CD14-positive monocyte (primary cell): ENCODE measurements around the gene RRM1. TPM values are rescaled to one million over a fixed set of nuclear protein-coding genes. Genes with fewer than 3 reads are reported as not detected.

ENCODE experiments used
- DNase-seq, 3 donors: peaks; one replicate each; pipeline ENCODE4 v3.0.0-alpha.2; 2011 to 2022
- H2AFZ ChIP-seq: 2 replicates; pipeline ENCODE4 v1.6.0; 2012; ENCODE audit warnings: mild to moderate bottlenecking, low read depth, low read length, inconsistent platforms; ENCODE audit not compliant: insufficient read depth, poor library complexity, severe bottlenecking
- H3K27ac ChIP-seq, 2 donors: 1 replicate in 1 of 2; 2 replicates in 1 of 2; pipeline ENCODE4 v1.5.1; 2012 to 2013; ENCODE audit warnings: low read length in 2 of 2, control low read depth in 1 of 2, inconsistent platforms in 1 of 2, low read depth in 1 of 2, mild to moderate bottlenecking in 1 of 2
- H3K27me3 ChIP-seq, 2 donors: one replicate each; pipeline versions ENCODE4 v1.6.0 to v1.6.1; 2011 to 2013; ENCODE audit warnings: low read length in 2 of 2; ENCODE audit not compliant: control insufficient read depth in 2 of 2, insufficient read depth in 2 of 2
- H3K36me3 ChIP-seq, 2 donors: replicated peaks in 1 of 2; 1 replicate in 1 of 2; 2 replicates in 1 of 2; pipeline versions ENCODE4 v1.5.1 to v1.6.1; 2012 to 2013; ENCODE audit warnings: low read length in 2 of 2, control low read depth in 1 of 2, inconsistent platforms in 1 of 2, mild to moderate bottlenecking in 1 of 2; ENCODE audit not compliant: insufficient read depth in 2 of 2, control insufficient read depth in 1 of 2
- H3K4me1 ChIP-seq, 2 donors: 1 replicate in 1 of 2; 2 replicates in 1 of 2; pipeline versions ENCODE4 v1.5.1 to v1.6.1; 2012 to 2013; ENCODE audit warnings: low read length in 2 of 2, control low read depth in 1 of 2, inconsistent platforms in 1 of 2, mild to moderate bottlenecking in 1 of 2, moderate library complexity in 1 of 2; ENCODE audit not compliant: insufficient read depth in 2 of 2, control insufficient read depth in 1 of 2
- H3K4me2 ChIP-seq: replicated peaks from 2 replicates; pipeline ENCODE3; 2012; ENCODE audit warnings: low read length, moderate library complexity, mild to moderate bottlenecking; ENCODE audit not compliant: poor library complexity, severe bottlenecking; ENCODE audit errors: extremely low read depth
- H3K4me3 ChIP-seq, 3 experiments: fragments of 200-600 bp in 1 of 3; sonication (generic) in 1 of 3; replicated peaks in 1 of 3; 1 replicate in 2 of 3; 2 replicates in 1 of 3; pipeline ENCODE4 v1.5.1; 2011 to 2013; ENCODE audit warnings: low read length in 3 of 3, mild to moderate bottlenecking in 3 of 3, control low read depth in 2 of 3, low read depth in 2 of 3, inconsistent platforms in 1 of 3, moderate library complexity in 1 of 3
- H3K79me2 ChIP-seq: 2 replicates; pipeline ENCODE4 v1.6.0; 2012; ENCODE audit warnings: mild to moderate bottlenecking, control low read depth, inconsistent platforms, low read length, moderate library complexity; ENCODE audit not compliant: insufficient read depth
- H3K9ac ChIP-seq: 2 replicates; pipeline ENCODE4 v1.6.0; 2017; ENCODE audit warnings: low read length, mild to moderate bottlenecking; ENCODE audit not compliant: insufficient read depth, poor library complexity, severe bottlenecking
- H3K9me3 ChIP-seq, 2 donors: replicated peaks in 1 of 2; 1 replicate in 1 of 2; 2 replicates in 1 of 2; pipeline versions ENCODE4 v1.5.1 to v1.6.1; 2012 to 2013; ENCODE audit warnings: low read length in 2 of 2, control low read depth in 1 of 2; ENCODE audit not compliant: control insufficient read depth in 1 of 2, insufficient read depth in 1 of 2
- H4K20me1 ChIP-seq: 2 replicates; pipeline ENCODE4 v1.6.0; 2012; ENCODE audit warnings: mild to moderate bottlenecking, low read length, control low read depth, moderate library complexity; ENCODE audit not compliant: insufficient read depth
- H3K27ac Mint-ChIP-seq, 7 donors: one replicate each; pipeline ENCODE4 v1.8.0; 2020; ENCODE audit warnings: mild to moderate bottlenecking in 7 of 7, mixed read lengths in 7 of 7, moderate library complexity in 6 of 7, inconsistent platforms in 2 of 7
- H3K27me3 Mint-ChIP-seq, 3 donors: one replicate each; pipeline ENCODE4 v1.8.0; 2021 to 2022; ENCODE audit warnings: low read depth in 3 of 3, mild to moderate bottlenecking in 3 of 3, mixed read lengths in 3 of 3, moderate library complexity in 3 of 3, inconsistent platforms in 1 of 3
- H3K36me3 Mint-ChIP-seq, 2 donors: one replicate each; pipeline ENCODE4 v1.8.0; 2020; ENCODE audit warnings: mixed read lengths in 2 of 2, inconsistent platforms in 1 of 2, mild to moderate bottlenecking in 1 of 2
- H3K4me1 Mint-ChIP-seq: one replicate; pipeline ENCODE4 v1.8.0; 2020; ENCODE audit warnings: mild to moderate bottlenecking, mixed read lengths
- H3K4me3 Mint-ChIP-seq, 2 donors: one replicate each; pipeline ENCODE4 v1.8.0; 2020; ENCODE audit warnings: mild to moderate bottlenecking in 2 of 2, mixed read lengths in 2 of 2, moderate library complexity in 1 of 2
- H3K9me3 Mint-ChIP-seq, 7 donors: one replicate each; pipeline ENCODE4 v1.8.0; 2020 to 2022; ENCODE audit warnings: mixed read lengths in 7 of 7, mild to moderate bottlenecking in 6 of 7, moderate library complexity in 6 of 7, inconsistent platforms in 2 of 7
- WGBS: methylation state at CpG from one replicate; pipeline ENCODE4 v1.1.5; 2013; ENCODE audit warnings: missing lambda C conversion rate; ENCODE audit not compliant: insufficient coverage; 5-methylcytosine and 5-hydroxymethylcytosine counted together
- intact Hi-C, 2 donors: fragments of 100-400 bp; cut with micrococcal nuclease; formaldehyde crosslinking; loops; one replicate each; pipeline versions ENCODE4 v1.15.0 to v1.15.1; 2023
- polyA plus RNA-seq, 3 donors: library from polyadenylated mRNA; depleted of rRNA in 1 of 3; unstranded in 2 of 3; stranded (reverse) in 1 of 3; fragments of 300-500 nt in 2 of 3; fragments of >200 nt in 1 of 3; fragmentation: Illumina TruSeq in 2 of 3; gene quantifications; 1 replicate in 2 of 3; 2 replicates in 1 of 3; pipeline ENCODE4 v1.2.3, GENCODE V29; 2012 to 2021
- TF ChIP-seq, protein P1 (sequence below): fragments of 200-600 bp; IDR thresholded peaks from one replicate; pipeline ENCODE4 v1.8.0; 2022; ENCODE audit warnings: antibody characterized with exemption, mild to moderate bottlenecking

Gene RRM1
- polyA plus RNA-seq, 3 donors: 5.4 to 16.1 (median 11.5) TPM

- DNase-seq: no peak
- Histone ChIP-seq H3K36me3 (peaks cover 19 to 42% of the 10 kb centered on the region in 2 donors), H3K4me2 (no peak overlapping the region), H2AFZ (no peak overlapping the region), H3K4me1 (peaks cover 34 to 40% of the 10 kb centered on the region in 2 donors), H3K9ac (no peak overlapping the region), H3K27ac (peak overlapping the region in 1 of 2 donors; percentile 75), H4K20me1 (peaks cover 12% of the 10 kb centered on the region), H3K79me2 (peaks cover 6% of the 10 kb centered on the region), H3K27me3 (no peaks in the 10 kb centered on the region), H3K9me3 (no peaks in the 10 kb centered on the region), H3K4me3 (no peak overlapping the region)
- Mint-ChIP-seq H3K27ac (peak overlapping the region in 1 of 7 donors; percentile 40), H3K4me3 (no peak overlapping the region), H3K27me3 (no peaks in the 10 kb centered on the region), H3K9me3 (peaks cover 0 to 3% (median 0%) of the 10 kb centered on the region in 7 donors), H3K4me1 (peaks cover 28% of the 10 kb centered on the region), H3K36me3 (peaks cover 43 to 47% of the 10 kb centered on the region in 2 donors)
- intact Hi-C loops: no loop called here
- TF ChIP-seq, protein P1, sequence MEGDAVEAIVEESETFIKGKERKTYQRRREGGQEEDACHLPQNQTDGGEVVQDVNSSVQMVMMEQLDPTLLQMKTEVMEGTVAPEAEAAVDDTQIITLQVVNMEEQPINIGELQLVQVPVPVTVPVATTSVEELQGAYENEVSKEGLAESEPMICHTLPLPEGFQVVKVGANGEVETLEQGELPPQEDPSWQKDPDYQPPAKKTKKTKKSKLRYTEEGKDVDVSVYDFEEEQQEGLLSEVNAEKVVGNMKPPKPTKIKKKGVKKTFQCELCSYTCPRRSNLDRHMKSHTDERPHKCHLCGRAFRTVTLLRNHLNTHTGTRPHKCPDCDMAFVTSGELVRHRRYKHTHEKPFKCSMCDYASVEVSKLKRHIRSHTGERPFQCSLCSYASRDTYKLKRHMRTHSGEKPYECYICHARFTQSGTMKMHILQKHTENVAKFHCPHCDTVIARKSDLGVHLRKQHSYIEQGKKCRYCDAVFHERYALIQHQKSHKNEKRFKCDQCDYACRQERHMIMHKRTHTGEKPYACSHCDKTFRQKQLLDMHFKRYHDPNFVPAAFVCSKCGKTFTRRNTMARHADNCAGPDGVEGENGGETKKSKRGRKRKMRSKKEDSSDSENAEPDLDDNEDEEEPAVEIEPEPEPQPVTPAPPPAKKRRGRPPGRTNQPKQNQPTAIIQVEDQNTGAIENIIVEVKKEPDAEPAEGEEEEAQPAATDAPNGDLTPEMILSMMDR: no peak
- no CpG with 5 or more reads among the region's 1 CpG for WGBS
Observed at GRCh38 chr11:4054643-4055042, 40.0 kb upstream of the RRM1 start.

- Mint-ChIP-seq H3K27ac (peak overlapping the region in 5 of 7 donors; percentile 89 to 95 (median 94)), H3K27me3 (no peaks in the 10 kb centered on the region), H3K36me3 (peaks cover 66 to 69% of the 10 kb centered on the region in 2 donors), H3K4me3 (no peak overlapping the region), H3K9me3 (no peaks in the 10 kb centered on the region), H3K4me1 (peaks cover 22% of the 10 kb centered on the region)
- DNase-seq: no peak
- Histone ChIP-seq H3K4me1 (peaks cover 19 to 27% of the 10 kb centered on the region in 2 donors), H3K4me2 (no peak overlapping the region), H3K9ac (no peak overlapping the region), H3K4me3 (no peak overlapping the region), H3K9me3 (no peaks in the 10 kb centered on the region), H3K27me3 (no peaks in the 10 kb centered on the region), H4K20me1 (peaks cover 1% of the 10 kb centered on the region), H3K36me3 (peaks cover 49 to 87% of the 10 kb centered on the region in 2 donors), H3K27ac (peak overlapping the region in 1 of 2 donors; percentile 75), H3K79me2 (no peaks in the 10 kb centered on the region), H2AFZ (no peak overlapping the region)
- no CpG with 5 or more reads among the region's 1 CpG for WGBS
- intact Hi-C loops: no loop called here
- TF ChIP-seq, protein P1: no peak
Observed at GRCh38 chr11:4059424-4059823, 35.2 kb upstream of the RRM1 start.
